ENCODE results near the gene RAP1A. TPM values are rescaled to one million over a fixed set of nuclear protein-coding genes. Genes with fewer than 3 reads are reported as not detected.
"Not testable (repeated sequence)": the region's sequence is repeated elsewhere in the genome, so short reads cannot be mapped to it uniquely, and the experiment has no call there.

Gene RAP1A
- total RNA-seq, 2 experiments from 2014 or later, result 182 to 214 TPM

GRCh38 chr1:111735858-111736544 is 116.4 kb downstream of the RAP1A start:
- H3K27me3 Mint-ChIP-seq, result peaks cover 23% of the 10 kb centered on the region
- no peaks in the 10 kb centered on the region for H3K36me3 Mint-ChIP-seq (ENCODE audit: low read depth)
- H3K4me1 Mint-ChIP-seq, result peaks cover 15% of the 10 kb centered on the region
- CTCF ChIA-PET, result interaction anchor here (0.8 to 6.4 kb wide), 9 partner anchors 8 to 298 kb away, joined by 3 to 39 read pairs (median 5); no protein-coding TSS in a partner anchor
- H3K27ac Mint-ChIP-seq, result no peak overlapping the region
- no peak overlapping the region for H3K4me3 Mint-ChIP-seq
- ATAC-seq, result no peak
- POLR2A ChIA-PET, result interaction anchor here (0.8 kb wide), 1 partner anchor 132 kb away, joined by 3 read pairs; no protein-coding TSS in a partner anchor
- intact Hi-C loops (cut with DNase I, micrococcal nuclease), result no loop called here
- no peak for DNase-seq
- no peaks in the 10 kb centered on the region for H3K9me3 Mint-ChIP-seq (ENCODE audit: low read depth)

GRCh38 chr1:111736548-111737215 is 117.1 kb downstream of the RAP1A start:
- ATAC-seq (no peak), DNase-seq (no peak)
- POLR2A ChIA-PET, result interaction anchor here (0.8 kb wide), 1 partner anchor 133 kb away, joined by 3 read pairs; no protein-coding TSS in a partner anchor
- CTCF ChIA-PET, result interaction anchor here (0.9 to 6.4 kb wide), 10 partner anchors 8 to 299 kb away, joined by 4 to 39 read pairs (median 5); no protein-coding TSS in a partner anchor
- no peaks in the 10 kb centered on the region for H3K36me3 Mint-ChIP-seq (ENCODE audit: low read depth)
- no peak overlapping the region for H3K4me3 Mint-ChIP-seq
- no peaks in the 10 kb centered on the region for H3K9me3 Mint-ChIP-seq (ENCODE audit: low read depth)
- no peak overlapping the region for H3K27ac Mint-ChIP-seq
- intact Hi-C loops (cut with DNase I, micrococcal nuclease), result no loop called here
- peaks cover 29% of the 10 kb centered on the region for H3K27me3 Mint-ChIP-seq
- peaks cover 15% of the 10 kb centered on the region for H3K4me1 Mint-ChIP-seq

- Mint-ChIP-seq H3K36me3 (ENCODE audit: low read depth) (no peaks in the 10 kb centered on the region), H3K9me3 (ENCODE audit: low read depth) (no peaks in the 10 kb centered on the region), H3K27me3 (peaks cover 29% of the 10 kb centered on the region), H3K4me1 (peaks cover 15% of the 10 kb centered on the region), H3K27ac (no peak overlapping the region), H3K4me3 (peak overlapping the region; percentile 80)
- ATAC-seq (no peak), DNase-seq (no peak)
- intact Hi-C loops (cut with DNase I, micrococcal nuclease), result loop anchor here (2.0 kb wide), 2 partner anchors 17 to 229 kb away; partner anchors contain the start of gene DDX20 (in 1 of the 2)
- ChIA-PET CTCF (interaction anchor here (0.6 to 6.4 kb wide), 11 partner anchors 8 to 300 kb away, joined by 3 to 39 read pairs (median 4); no protein-coding TSS in a partner anchor), POLR2A (interaction anchor here (0.6 to 1.1 kb wide), 3 partner anchors 17 to 681 kb away, joined by 3 read pairs; no protein-coding TSS in a partner anchor)
Measured at GRCh38 chr1:111737216-111738132, 117.9 kb downstream of the RAP1A start.

GRCh38 chr1:111738133-111738435 is 118.5 kb downstream of the RAP1A start:
- Mint-ChIP-seq H3K27me3 (peaks cover 32% of the 10 kb centered on the region), H3K4me3 (peak overlapping the region; percentile 80), H3K36me3 (ENCODE audit: low read depth) (no peaks in the 10 kb centered on the region), H3K27ac (no peak overlapping the region), H3K4me1 (peaks cover 15% of the 10 kb centered on the region), H3K9me3 (ENCODE audit: low read depth) (no peaks in the 10 kb centered on the region)
- POLR2A ChIA-PET, result interaction anchor here (0.6 to 1.1 kb wide), 2 partner anchors 17 to 682 kb away, joined by 3 read pairs; no protein-coding TSS in a partner anchor
- CTCF ChIA-PET, result interaction anchor here (0.6 to 6.4 kb wide), 8 partner anchors 9 to 388 kb away, joined by 3 to 39 read pairs (median 4); no protein-coding TSS in a partner anchor
- ATAC-seq (no peak), DNase-seq (no peak)
- intact Hi-C loops (cut with DNase I, micrococcal nuclease), result loop anchor here (2.0 kb wide), 2 partner anchors 17 to 229 kb away; partner anchors contain the start of gene DDX20 (in 1 of the 2)

GRCh38 chr1:111738436-111739193 is 119.0 kb downstream of the RAP1A start:
- intact Hi-C loops (cut with DNase I, micrococcal nuclease), result loop anchor here (1.0 to 2.0 kb wide), 4 partner anchors 16 to 289 kb away; partner anchors contain the start of genes DDX20 (in 2 of the 2), ATP5PB (in 1 of the 2) and WDR77 (in 1 of the 2)
- ATAC-seq (peak; percentile 50), DNase-seq (peak; percentile 64)
- Mint-ChIP-seq H3K4me3 (peak overlapping the region; percentile 80), H3K4me1 (peaks cover 15% of the 10 kb centered on the region), H3K36me3 (ENCODE audit: low read depth) (no peaks in the 10 kb centered on the region), H3K27ac (peak overlapping the region; percentile 11), H3K27me3 (peaks cover 32% of the 10 kb centered on the region), H3K9me3 (ENCODE audit: low read depth) (no peaks in the 10 kb centered on the region)
- POLR2A ChIA-PET, result interaction anchor here (0.6 to 1.2 kb wide), 3 partner anchors 16 to 682 kb away, joined by 3 read pairs; no protein-coding TSS in a partner anchor
- CTCF ChIA-PET, result interaction anchor here (0.6 to 6.4 kb wide), 13 partner anchors 9 to 958 kb away, joined by 3 to 39 read pairs (median 4); no protein-coding TSS in a partner anchor

GRCh38 chr1:111739194-111739924 is 119.8 kb downstream of the RAP1A start, which contains the start of gene INKA2:
INKA2 (minus strand) TSS chr1:111739395; CDS start chr1:111739242, 153 bp downstream.
- ChIA-PET POLR2A (interaction anchor here (1.2 kb wide), 1 partner anchor 84 kb away, joined by 3 read pairs; no protein-coding TSS in a partner anchor), CTCF (interaction anchor here (0.6 to 6.4 kb wide), 13 partner anchors 8 to 959 kb away, joined by 3 to 39 read pairs (median 3); no protein-coding TSS in a partner anchor)
- intact Hi-C loops (cut with DNase I, micrococcal nuclease), result loop anchor here (1.0 to 2.0 kb wide), 4 partner anchors 15 to 290 kb away; partner anchors contain the start of genes DDX20 (in 2 of the 2), ATP5PB (in 1 of the 2) and WDR77 (in 1 of the 2)
- H3K4me3 Mint-ChIP-seq, result peak within 1 kb of the TSS; percentile 80
- peak; percentile 89 for DNase-seq
- peak within 1 kb of the TSS; percentile 11 for H3K27ac Mint-ChIP-seq
- no peaks in the 10 kb centered on the region for H3K9me3 Mint-ChIP-seq (ENCODE audit: low read depth)
- peaks cover 15% of the 10 kb centered on the region for H3K4me1 Mint-ChIP-seq
- peaks cover 32% of the 10 kb centered on the region for H3K27me3 Mint-ChIP-seq
- no peaks in the 10 kb centered on the region for H3K36me3 Mint-ChIP-seq (ENCODE audit: low read depth)
- ATAC-seq, result peak; percentile 87

- Mint-ChIP-seq H3K4me3 (peak overlapping the region; percentile 80), H3K27ac (peak overlapping the region; percentile 1), H3K27me3 (peaks cover 33% of the 10 kb centered on the region), H3K9me3 (ENCODE audit: low read depth) (no peaks in the 10 kb centered on the region), H3K36me3 (ENCODE audit: low read depth) (no peaks in the 10 kb centered on the region), H3K4me1 (peaks cover 15% of the 10 kb centered on the region)
- intact Hi-C loops (cut with DNase I, micrococcal nuclease), result loop anchor here (1.0 to 2.0 kb wide), 4 partner anchors 15 to 291 kb away; partner anchors contain the start of genes DDX20 (in 2 of the 2), ATP5PB (in 1 of the 2) and WDR77 (in 1 of the 2)
- ATAC-seq (no peak), DNase-seq (peak; percentile 34)
- POLR2A ChIA-PET, result no interaction called here
- CTCF ChIA-PET, result interaction anchor here (0.5 to 6.4 kb wide), 4 partner anchors 21 to 289 kb away, joined by 3 to 39 read pairs (median 3); no protein-coding TSS in a partner anchor
Measured at GRCh38 chr1:111739925-111740765, 120.6 kb downstream of the RAP1A start.

GRCh38 chr1:111742292-111742691 is 122.7 kb downstream of the RAP1A start:
- DNase-seq; POLR2A ChIA-PET; H3K27ac Mint-ChIP-seq; H3K36me3 Mint-ChIP-seq (ENCODE audit: low read depth); H3K9me3 Mint-ChIP-seq (ENCODE audit: low read depth); intact Hi-C loops (cut with DNase I, micrococcal nuclease); ATAC-seq; H3K4me3 Mint-ChIP-seq: not testable (repeated sequence)
- peaks cover 29% of the 10 kb centered on the region for H3K27me3 Mint-ChIP-seq
- CTCF ChIA-PET, result interaction anchor here (0.7 to 2.2 kb wide), 6 partner anchors 9 to 1175 kb away, joined by 3 to 7 read pairs (median 4); partner anchors contain the start of gene DDX20
- peaks cover 15% of the 10 kb centered on the region for H3K4me1 Mint-ChIP-seq

All from activated CD4-positive, alpha-beta T cell treated with anti-CD3 and anti-CD28 coated beads for 36 hours (primary cell).